Keratinocyte (primary cell): Measurements from ENCODE around the gene DBNDD2. TPM values are rescaled to one million over a fixed set of nuclear protein-coding genes. Genes with fewer than 3 reads are reported as not detected.

Experiments used
- DNase-seq: peaks from one replicate; pipeline ENCODE4 v3.0.0-alpha.2; 2011; ENCODE audit warnings: low read depth, missing footprints, low spot score
- FAIRE-seq: peaks from 2 replicates; lab custom pipeline; 2011; peaks lifted over from hg19 to GRCh38; lab: Jason Lieb, UNC
- H2AFZ ChIP-seq: 2 replicates; pipeline ENCODE4 v1.6.0; 2012; ENCODE audit warnings: low read length, control low read depth, inconsistent platforms; ENCODE audit not compliant: control insufficient read depth
- H3K27ac ChIP-seq: 2 replicates; pipeline ENCODE4 v1.5.1; 2011; ENCODE audit warnings: low read length; ENCODE audit not compliant: control insufficient read depth, insufficient read depth
- H3K27me3 ChIP-seq: 3 replicates; pipeline ENCODE4 v1.6.0; 2011; ENCODE audit warnings: low read length; ENCODE audit not compliant: control insufficient read depth, insufficient read depth; ENCODE audit errors: extremely low read depth
- H3K36me3 ChIP-seq, 2 experiments: 2 replicates in 1 of 2; 3 replicates in 1 of 2; pipeline ENCODE4 v1.5.1; 2011; ENCODE audit warnings: low read length in 2 of 2, mild to moderate bottlenecking in 1 of 2; ENCODE audit not compliant: control insufficient read depth in 2 of 2, insufficient read depth in 2 of 2; ENCODE audit errors: extremely low read depth in 1 of 2
- H3K4me1 ChIP-seq: 3 replicates; pipeline ENCODE4 v1.5.1; 2011; ENCODE audit warnings: low read length; ENCODE audit not compliant: control insufficient read depth, insufficient read depth; ENCODE audit errors: extremely low read depth
- H3K4me2 ChIP-seq: 3 replicates; pipeline ENCODE4 v1.6.0; 2011; ENCODE audit warnings: low read depth, low read length; ENCODE audit not compliant: control insufficient read depth, insufficient read depth; ENCODE audit errors: extremely low read depth
- H3K4me3 ChIP-seq, 3 experiments: fragments of 200-600 bp in 1 of 3; sonication (generic) in 1 of 3; 2 replicates in 2 of 3; 3 replicates in 1 of 3; pipeline ENCODE4 v1.5.1; 2011 to 2016; ENCODE audit warnings: low read length in 3 of 3, mild to moderate bottlenecking in 3 of 3, control low read depth in 2 of 3, inconsistent platforms in 1 of 3, low read depth in 1 of 3, mixed read lengths in 1 of 3, mixed run types in 1 of 3, moderate library complexity in 1 of 3; ENCODE audit not compliant: control insufficient read depth in 2 of 3, insufficient read depth in 2 of 3; ENCODE audit errors: extremely low read depth in 1 of 3
- H3K79me2 ChIP-seq: 2 replicates; pipeline ENCODE4 v1.6.0; 2012; ENCODE audit warnings: low read length; ENCODE audit not compliant: control insufficient read depth, insufficient read depth
- H3K9ac ChIP-seq: 3 replicates; pipeline ENCODE4 v1.6.0; 2011; ENCODE audit warnings: low read length; ENCODE audit not compliant: control insufficient read depth, insufficient read depth; ENCODE audit errors: extremely low read depth
- H3K9me1 ChIP-seq: 3 replicates; pipeline ENCODE4 v1.6.0; 2011; ENCODE audit warnings: low read length; ENCODE audit not compliant: control insufficient read depth, insufficient read depth; ENCODE audit errors: extremely low read depth
- H3K9me3 ChIP-seq: 2 replicates; pipeline ENCODE4 v1.5.1; 2012; ENCODE audit warnings: low read depth, low read length; ENCODE audit not compliant: control insufficient read depth
- H4K20me1 ChIP-seq: 3 replicates; pipeline ENCODE4 v1.6.0; 2011; ENCODE audit warnings: low read length; ENCODE audit not compliant: control insufficient read depth, insufficient read depth; ENCODE audit errors: extremely low read depth
- CTCF ChIP-seq, 3 experiments: IDR thresholded peaks in 1 of 3; conservative IDR thresholded peaks in 1 of 3; optimal IDR thresholded peaks in 1 of 3; 2 replicates in 2 of 3; 3 replicates in 1 of 3; pipeline versions ENCODE3 to v1.5.1; 2011; ENCODE audit warnings: low read length in 3 of 3, mild to moderate bottlenecking in 3 of 3, moderate library complexity in 2 of 3, control low read depth in 1 of 3, inconsistent platforms in 1 of 3; ENCODE audit not compliant: insufficient read depth in 2 of 3; ENCODE audit errors: extremely low read depth in 1 of 3
- EZH2 ChIP-seq: IDR thresholded peaks from one replicate; pipeline ENCODE4 v1.6.1; 2012; ENCODE audit warnings: inconsistent platforms, mild to moderate bottlenecking, low read length, moderate library complexity
- dilution Hi-C: fragments of 300-500 bp; cut with MboI; formaldehyde crosslinking; loops from one replicate; pipeline ENCODE4 v1.7.0; 2020; ENCODE audit warnings: low sequenced_read_pairs; ENCODE audit not compliant: extremely low pct_ligation_motif_present
- polyA plus RNA-seq, 5 experiments: library from polyadenylated mRNA; depleted of rRNA in 3 of 5; stranded (reverse) in 3 of 5; stranded (forward) in 1 of 5; unstranded in 1 of 5; fragments of >200 nt; gene quantifications; 1 replicate in 1 of 5; 2 replicates in 3 of 5; 3 replicates in 1 of 5; pipeline versions ENCODE4 v1.2.1 to v1.2.3, GENCODE V29; 2011 to 2012; ENCODE audit warnings: missing spikeins in 2 of 5, low read depth in 1 of 5, low replicate concordance in 1 of 5

Gene DBNDD2
- polyA plus RNA-seq, 1 donor (not counting 4 experiments of a cell fraction or from before 2014, with no cell fraction given), result 37.4 TPM

GRCh38 chr20:45445805-45446562 lies 37.9 kb downstream of the DBNDD2 start:
- H3K4me1 ChIP-seq, result no peaks in the 10 kb centered on the region
- H3K27ac ChIP-seq, result no peak overlapping the region
- no peak overlapping the region for H2AFZ ChIP-seq
- H3K4me2 ChIP-seq, result no peak overlapping the region
- H3K4me3 ChIP-seq, result no peak overlapping the region
- H3K9me1 ChIP-seq, result no peaks in the 10 kb centered on the region
- dilution Hi-C loops, result no loop called here
- DNase-seq, result no peak
- H4K20me1 ChIP-seq, result no peaks in the 10 kb centered on the region
- H3K79me2 ChIP-seq, result no peaks in the 10 kb centered on the region
- TF ChIP-seq EZH2 (no peak), CTCF (optimal IDR thresholded peaks at IDR 0.05 in 1 of 3, IDR thresholded peaks at IDR 0.05 in 1 of 3, conservative IDR thresholded peaks at IDR 0.05 in 1 of 3; ENCODE audit: extremely low read depth in 1 of 3, insufficient read depth in 2 of 3, low read length in 3 of 3) (peak; percentile 61 to 64 (median 63))
- no peak for FAIRE-seq
- H3K36me3 ChIP-seq, result no peaks in the 10 kb centered on the region
- H3K27me3 ChIP-seq, result peaks cover 5% of the 10 kb centered on the region
- no peaks in the 10 kb centered on the region for H3K9me3 ChIP-seq
- no peak overlapping the region for H3K9ac ChIP-seq

GRCh38 chr20:45448270-45448669 lies 40.2 kb downstream of the DBNDD2 start:
- Histone ChIP-seq H3K9me1 (no peaks in the 10 kb centered on the region), H3K9me3 (no peaks in the 10 kb centered on the region), H3K36me3 (no peaks in the 10 kb centered on the region), H2AFZ (no peak overlapping the region), H3K9ac (no peak overlapping the region), H3K27me3 (peaks cover 5% of the 10 kb centered on the region), H3K79me2 (no peaks in the 10 kb centered on the region), H3K27ac (no peak overlapping the region), H3K4me2 (no peak overlapping the region), H3K4me1 (no peaks in the 10 kb centered on the region), H4K20me1 (no peaks in the 10 kb centered on the region), H3K4me3 (no peak overlapping the region)
- no peak for TF ChIP-seq EZH2
- no peak for TF ChIP-seq CTCF (optimal IDR thresholded peaks at IDR 0.05 in 1 of 3, IDR thresholded peaks at IDR 0.05 in 1 of 3, conservative IDR thresholded peaks at IDR 0.05 in 1 of 3; ENCODE audit: extremely low read depth in 1 of 3, insufficient read depth in 2 of 3, low read length in 3 of 3)
- DNase-seq, result no peak
- FAIRE-seq, result no peak
- dilution Hi-C loops, result no loop called here
